Testis (tissue), 3 donors: ENCODE data around the gene GP1BB. TPM values are rescaled to one million over a fixed set of nuclear protein-coding genes. Genes with fewer than 3 reads are reported as not detected.

Experiments
- DNase-seq: peaks from one replicate; pipeline ENCODE4 v3.0.0-alpha.2; 2019
- H3K27ac ChIP-seq, 2 donors: fragments of 200-600 bp; sonication (generic); one replicate each; pipeline ENCODE4 v1.5.1; 2019
- H3K27me3 ChIP-seq: fragments of 200-600 bp; sonication (generic); one replicate; pipeline ENCODE4 v1.5.1; 2019
- H3K36me3 ChIP-seq: fragments of 200-600 bp; sonication (generic); one replicate; pipeline ENCODE4 v1.5.1; 2017; ENCODE audit warnings: low read depth; ENCODE audit errors: missing control alignments
- H3K4me1 ChIP-seq: fragments of 200-600 bp; sonication (generic); one replicate; pipeline ENCODE4 v1.5.1; 2019
- H3K4me3 ChIP-seq, 2 donors: fragments of 200-600 bp; sonication (generic); one replicate each; pipeline ENCODE4 v1.5.1; 2017 to 2019
- H3K9me3 ChIP-seq: fragments of 200-600 bp; sonication (generic); one replicate; pipeline ENCODE4 v1.5.1; 2017
- CTCF ChIP-seq, 3 experiments: fragments of 450-650 bp in 2 of 3; fragments of 200-600 bp in 1 of 3; sonication (generic) in 1 of 3; IDR thresholded peaks; one replicate each; pipeline ENCODE4 v1.5.1; 2016 to 2019; ENCODE audit warnings: antibody characterized with exemption in 3 of 3, mild to moderate bottlenecking in 2 of 3, moderate library complexity in 1 of 3
- POLR2A ChIP-seq: fragments of 450-650 bp; IDR thresholded peaks from one replicate; pipeline ENCODE4 v1.6.1; 2017; ENCODE audit warnings: antibody characterized with exemption, mild to moderate bottlenecking, moderate library complexity
- WGBS, 2 donors: methylation state at CpG; one replicate each; pipeline ENCODE4 v1.1.5; 2018; 5-methylcytosine and 5-hydroxymethylcytosine counted together
- intact Hi-C: fragments of 100-400 bp; cut with DNase I; formaldehyde crosslinking; loops from one replicate; pipeline ENCODE4 v1.15.1; 2023; ENCODE audit warnings: low total_unique reads
- polyA plus RNA-seq: library from polyadenylated mRNA; stranded (reverse); fragments of 350-450 nt; fragmentation: Illumina TruSeq; extraction: RNeasy Lipid Tissue Mini Kit (QIAGEN cat#74804); gene quantifications from one replicate; pipeline ENCODE4 v1.2.3, GENCODE V29; 2014; ENCODE audit warnings: low read depth, low replicate concordance; ENCODE audit not compliant: insufficient read depth
- total RNA-seq, 2 donors: library from RNA; depleted of rRNA; stranded (reverse); fragments of >200 nt; gene quantifications; one replicate each; pipeline ENCODE4 v1.2.3, GENCODE V29; 2016

The GP1BB gene
- total and polyA plus RNA-seq, 3 donors from 2014 or later: 28.0 to 65.1 TPM; not detected in 1

GRCh38 chr22:19729507-19729906 lies 6.2 kb downstream of the GP1BB start:
- TF ChIP-seq CTCF (IDR thresholded peaks at IDR 0.05): no peak
- no peak for TF ChIP-seq POLR2A

GRCh38 chr22:19730198-19730597 lies 6.9 kb downstream of the GP1BB start:
- no peak overlapping the region for H3K27ac ChIP-seq
- no peak overlapping the region for H3K4me3 ChIP-seq
- no peaks in the 10 kb centered on the region for H3K9me3 ChIP-seq
- H3K4me1 ChIP-seq: no peaks in the 10 kb centered on the region
- 98 to 100% methylated on average over 2 to 8 of the region's 8 CpGs for WGBS, 2 donors
- no peaks in the 10 kb centered on the region for H3K27me3 ChIP-seq
- DNase-seq: no peak
- no peaks in the 10 kb centered on the region for H3K36me3 ChIP-seq
- TF ChIP-seq CTCF (IDR thresholded peaks at IDR 0.05): no peak
- no peak for TF ChIP-seq POLR2A
- intact Hi-C loops: loop anchor here (5.0 kb wide), 1 partner anchor 182 kb away; no protein-coding TSS in a partner anchor

More at GRCh38 chr22:19729507-19729906, 6.2 kb downstream of the GP1BB start:
- H3K27me3 ChIP-seq: no peaks in the 10 kb centered on the region
- no peaks in the 10 kb centered on the region for H3K9me3 ChIP-seq
- intact Hi-C loops: no loop called here
- H3K27ac ChIP-seq: no peak overlapping the region
- no peaks in the 10 kb centered on the region for H3K4me1 ChIP-seq
- H3K4me3 ChIP-seq: no peak overlapping the region
- no peaks in the 10 kb centered on the region for H3K36me3 ChIP-seq
- 84 to 89% methylated on average over 4 to 9 of the region's 9 CpGs for WGBS, 2 donors
- no peak for DNase-seq

GRCh38 chr22:19730655-19731360 lies 7.5 kb downstream of the GP1BB start:
- Histone ChIP-seq H3K36me3 (no peaks in the 10 kb centered on the region), H3K27me3 (no peaks in the 10 kb centered on the region), H3K4me1 (no peaks in the 10 kb centered on the region), H3K27ac (no peak overlapping the region), H3K9me3 (no peaks in the 10 kb centered on the region), H3K4me3 (peak overlapping the region in 1 of 2 donors; percentile 14)
- WGBS, 2 donors: 29 to 40% methylated on average over 3 to 47 of the region's 48 CpGs
- TF ChIP-seq POLR2A (no peak), CTCF (IDR thresholded peaks at IDR 0.05) (peak; percentile 85 to 93 (median 91))
- intact Hi-C loops: loop anchor here (5.0 kb wide), 1 partner anchor 181 kb away; no protein-coding TSS in a partner anchor
- DNase-seq: peak; percentile 85

GRCh38 chr22:19731361-19732135 lies 8.2 kb downstream of the GP1BB start:
- H3K27me3 ChIP-seq: no peaks in the 10 kb centered on the region

More at GRCh38 chr22:19731361-19732135, 8.2 kb downstream of the GP1BB start:
- Histone ChIP-seq H3K36me3 (no peaks in the 10 kb centered on the region), H3K9me3 (no peaks in the 10 kb centered on the region), H3K27ac (no peak overlapping the region), H3K4me1 (no peaks in the 10 kb centered on the region), H3K4me3 (no peak overlapping the region)
- no peak for TF ChIP-seq POLR2A
- no peak for TF ChIP-seq CTCF (IDR thresholded peaks at IDR 0.05)
- DNase-seq: no peak
- WGBS, 2 donors: 69 to 95% methylated on average over 4 to 21 of the region's 21 CpGs
- intact Hi-C loops: loop anchor here (5.0 kb wide), 1 partner anchor 181 kb away; no protein-coding TSS in a partner anchor
